H1 (cell line): ENCODE data around the gene SCN2A. TPM values are rescaled to one million over a fixed set of nuclear protein-coding genes. Genes with fewer than 3 reads are reported as not detected.

Experiments
- CTCF ChIA-PET: fragments of 300-600 bp; sonication (Branson Sonifier 250); formaldehyde crosslinking; loops from one replicate; lab custom pipeline; 2021; ENCODE audit not compliant: partially characterized antibody; lab: Charles Lee
- POLR2A ChIA-PET: fragments of 300-600 bp; sonication (Branson Sonifier 250); formaldehyde crosslinking; loops from one replicate; lab custom pipeline; 2021; ENCODE audit warnings: inconsistent platforms; ENCODE audit not compliant: partially characterized antibody; lab: Charles Lee
- DNase-seq, 2 experiments: peaks; one replicate each; pipeline versions ENCODE4 v3.0.0 to v3.0.0-alpha.2; 2010 to 2022; ENCODE audit warnings: low spot score in 2 of 2, low read depth in 1 of 2, mixed read lengths in 1 of 2
- FAIRE-seq: peaks from 2 replicates; lab custom pipeline; 2011; peaks lifted over from hg19 to GRCh38; lab: Jason Lieb, UNC
- H2AFZ ChIP-seq: 2 replicates; pipeline ENCODE4 v1.8.1; 2012; ENCODE audit warnings: low read length, inconsistent platforms
- H2AK5ac ChIP-seq: 2 replicates; pipeline ENCODE4 v1.6.1; 2013; ENCODE audit warnings: low read depth, low read length
- H2BK120ac ChIP-seq: replicated peaks from 2 replicates; pipeline ENCODE3; 2013; ENCODE audit warnings: low read depth, low read length, inconsistent platforms
- H2BK12ac ChIP-seq: 2 replicates; pipeline ENCODE4 v1.6.1; 2013; ENCODE audit warnings: low read depth, low read length
- H2BK15ac ChIP-seq: 2 replicates; pipeline ENCODE4 v1.6.1; 2013; ENCODE audit warnings: low read length
- H2BK20ac ChIP-seq: 2 replicates; pipeline ENCODE4 v1.6.1; 2013; ENCODE audit warnings: low read length
- H2BK5ac ChIP-seq: 2 replicates; pipeline ENCODE4 v1.6.1; 2013; ENCODE audit warnings: low read depth, low read length
- H3K14ac ChIP-seq: 2 replicates; pipeline ENCODE4 v1.6.1; 2013; ENCODE audit warnings: inconsistent platforms; ENCODE audit not compliant: insufficient read length
- H3K18ac ChIP-seq: 2 replicates; pipeline ENCODE4 v1.6.1; 2013; ENCODE audit warnings: low read length; ENCODE audit errors: extremely low read depth
- H3K23ac ChIP-seq: 2 replicates; pipeline ENCODE4 v1.6.1; 2013; ENCODE audit warnings: inconsistent platforms; ENCODE audit not compliant: insufficient read length
- H3K23me2 ChIP-seq: 2 replicates; pipeline ENCODE4 v1.6.1; 2013; ENCODE audit warnings: low read depth, low read length
- H3K27ac ChIP-seq: 2 replicates; pipeline ENCODE4 v1.6.1; 2011; ENCODE audit warnings: low read depth, low read length, inconsistent platforms
- H3K27me3 ChIP-seq, 4 experiments: replicated peaks in 1 of 4; 1 replicate in 1 of 4; 2 replicates in 3 of 4; pipeline versions ENCODE4 v1.6.1 to v1.8.1; 2011 to 2013; ENCODE audit warnings: low read length in 3 of 4, mild to moderate bottlenecking in 3 of 4, inconsistent platforms in 2 of 4, mixed read lengths in 2 of 4, moderate library complexity in 1 of 4; ENCODE audit not compliant: control insufficient read depth in 3 of 4, insufficient read depth in 3 of 4; ENCODE audit errors: extremely low read depth in 1 of 4
- H3K36me3 ChIP-seq, 4 experiments: 2 replicates each; pipeline versions ENCODE4 v1.6.1 to v1.8.1; 2011 to 2013; ENCODE audit warnings: mild to moderate bottlenecking in 4 of 4, low read length in 3 of 4, moderate library complexity in 2 of 4, control low read depth in 1 of 4, inconsistent platforms in 1 of 4; ENCODE audit not compliant: insufficient read depth in 4 of 4, control insufficient read depth in 2 of 4
- H3K4ac ChIP-seq: replicated peaks from 2 replicates; pipeline ENCODE3; 2013; ENCODE audit warnings: low read length, low read depth, mixed read lengths, inconsistent platforms; ENCODE audit not compliant: insufficient read length
- H3K4me1 ChIP-seq, 4 experiments: replicated peaks in 1 of 4; 1 replicate in 1 of 4; 2 replicates in 3 of 4; pipeline versions ENCODE4 v1.6.1 to v1.8.1; 2011 to 2013; ENCODE audit warnings: low read length in 3 of 4, inconsistent platforms in 2 of 4, mixed read lengths in 1 of 4; ENCODE audit not compliant: insufficient read depth in 4 of 4, control insufficient read depth in 3 of 4
- H3K4me2 ChIP-seq, 2 experiments: 2 replicates each; pipeline versions ENCODE4 v1.6.1 to v1.8.1; 2011 to 2013; ENCODE audit warnings: low read depth in 2 of 2, low read length in 2 of 2, control low read depth in 1 of 2, inconsistent platforms in 1 of 2, mild to moderate bottlenecking in 1 of 2; ENCODE audit not compliant: insufficient read depth in 1 of 2
- H3K4me3 ChIP-seq, 4 experiments: fragments of 200-600, 300-600 bp in 1 of 4; sonication (generic), shearing (Covaris generic), sonication (Bioruptor Twin) in 1 of 4; 2 replicates each; pipeline versions ENCODE4 v1.5.1 to v1.8.1; 2011 to 2016; ENCODE audit warnings: low read length in 4 of 4, low read depth in 3 of 4, control low read depth in 2 of 4, inconsistent platforms in 2 of 4, mild to moderate bottlenecking in 2 of 4, mixed read lengths in 1 of 4, moderate library complexity in 1 of 4; ENCODE audit not compliant: insufficient read depth in 2 of 4; ENCODE audit errors: extremely low read depth in 1 of 4
- H3K56ac ChIP-seq: replicated peaks from 2 replicates; pipeline ENCODE3; 2013; ENCODE audit warnings: low read depth, mild to moderate bottlenecking, mixed read lengths, low read length, inconsistent platforms; ENCODE audit not compliant: insufficient read length
- H3K79me1 ChIP-seq: 2 replicates; pipeline ENCODE4 v1.6.1; 2013; ENCODE audit warnings: low read depth, low read length, control low read depth
- H3K79me2 ChIP-seq, 2 experiments: 2 replicates each; pipeline versions ENCODE4 v1.6.1 to v1.8.1; 2012 to 2013; ENCODE audit warnings: low read length in 2 of 2, mild to moderate bottlenecking in 2 of 2, inconsistent platforms in 1 of 2; ENCODE audit not compliant: insufficient read depth in 2 of 2, control insufficient read depth in 1 of 2
- H3K9ac ChIP-seq, 4 experiments: replicated peaks in 1 of 4; 1 replicate in 1 of 4; 2 replicates in 3 of 4; pipeline versions ENCODE4 v1.6.1 to v1.8.1; 2011 to 2013; ENCODE audit warnings: low read depth in 3 of 4, low read length in 3 of 4, control low read depth in 2 of 4, mild to moderate bottlenecking in 2 of 4, moderate library complexity in 2 of 4, inconsistent platforms in 1 of 4; ENCODE audit errors: extremely low read depth in 1 of 4
- H3K9me3 ChIP-seq, 2 experiments: 2 replicates each; pipeline versions ENCODE4 v1.6.1 to v1.8.1; 2012 to 2013; ENCODE audit warnings: mild to moderate bottlenecking in 2 of 2, moderate library complexity in 2 of 2, control low read depth in 1 of 2, inconsistent platforms in 1 of 2, low read depth in 1 of 2, low read length in 1 of 2, mixed read lengths in 1 of 2; ENCODE audit not compliant: insufficient read depth in 2 of 2
- H4K20me1 ChIP-seq, 2 experiments: replicated peaks in 1 of 2; 2 replicates each; pipeline versions ENCODE3 to v1.8.1; 2011 to 2013; ENCODE audit warnings: inconsistent platforms in 2 of 2, low read length in 2 of 2, mild to moderate bottlenecking in 1 of 2; ENCODE audit not compliant: insufficient read depth in 2 of 2, control insufficient read depth in 1 of 2
- H4K5ac ChIP-seq: 2 replicates; pipeline ENCODE4 v1.6.1; 2013; ENCODE audit warnings: low read length, low read depth, mixed read lengths, inconsistent platforms; ENCODE audit not compliant: insufficient read length
- H4K8ac ChIP-seq: 2 replicates; pipeline ENCODE4 v1.8.0; 2013; ENCODE audit warnings: mild to moderate bottlenecking, moderate library complexity, low read length, inconsistent platforms; ENCODE audit not compliant: insufficient read depth; ENCODE audit errors: extremely low read depth
- H4K91ac ChIP-seq: replicated peaks from 2 replicates; pipeline ENCODE3; 2013; ENCODE audit warnings: low read length, mixed read lengths, inconsistent platforms; ENCODE audit not compliant: insufficient read length
- BACH1 ChIP-seq: IDR thresholded peaks from 2 replicates; pipeline ENCODE4 v1.6.1; 2012; ENCODE audit warnings: low read length, improper control_type of control experiment
- MAFK ChIP-seq: IDR thresholded peaks from 2 replicates; pipeline ENCODE4 v1.6.1; 2012; ENCODE audit warnings: low read depth, mild to moderate bottlenecking, improper control_type of control experiment, low read length
- RNF2 ChIP-seq: fragments of 200-900, 300-1000 bp; sonication (generic); IDR thresholded peaks from 2 replicates; pipeline ENCODE4 v1.7.1; 2016; ENCODE audit warnings: borderline replicate concordance, low read depth, mild to moderate bottlenecking, antibody characterized with exemption, low read length; ENCODE audit not compliant: poor library complexity, severe bottlenecking; ENCODE audit errors: missing control alignments
- WGBS, 2 experiments: shearing (Covaris generic) in 1 of 2; methylation state at CpG; one replicate each; pipeline versions ENCODE4 v1.1.6 to v1.1.7; 2013 to 2015; ENCODE audit warnings: low lambda C conversion rate in 2 of 2, mixed read lengths in 2 of 2, inconsistent platforms in 1 of 2, low coverage in 1 of 2, missing lambda C conversion rate in 1 of 2; ENCODE audit not compliant: insufficient replicate concordance in 2 of 2, insufficient coverage in 1 of 2, insufficient read length in 1 of 2; ENCODE audit errors: extremely low coverage in 1 of 2, missing lambda C conversion rate in 1 of 2; 5-methylcytosine and 5-hydroxymethylcytosine counted together
- polyA plus RNA-seq, 7 experiments: library from polyadenylated mRNA; depleted of rRNA in 3 of 7; stranded (reverse) in 5 of 7; unstranded in 2 of 7; fragments of >200 nt in 5 of 7; fragments of 200-250 nt in 2 of 7; gene quantifications; 1 replicate in 5 of 7; 2 replicates in 1 of 7; 4 replicates in 1 of 7; pipeline versions ENCODE4 v1.2.1 to v1.2.3, GENCODE V29; 2011 to 2013; ENCODE audit warnings: missing spikeins in 2 of 7, mixed read lengths in 2 of 7
- total RNA-seq: library from RNA; stranded (reverse); fragmentation: NEBNext Ultra II Directional; extraction: Animal tissue kit (Norgen Biotek cat#: 25700); gene quantifications from 2 replicates; pipeline ENCODE4 v1.2.1, GENCODE V29; 2021

Gene SCN2A
- total and polyA plus RNA-seq, 2 of the 8 experiments (the other 6 are each of a cell fraction or from before 2014, with no cell fraction given) = 0.18 to 1.1 TPM

- H3K56ac ChIP-seq = no peak overlapping the region
- no peaks in the 10 kb centered on the region for H4K20me1 ChIP-seq
- no peak overlapping the region for H3K23ac ChIP-seq
- no peak overlapping the region for H2AK5ac ChIP-seq
- H3K79me1 ChIP-seq = no peaks in the 10 kb centered on the region
- H4K91ac ChIP-seq = no peak overlapping the region
- H3K9ac ChIP-seq = no peak overlapping the region
- peaks cover 0 to 3% (median 0%) of the 10 kb centered on the region in 4 experiments; a peak in 1 of 7 replicates for H3K4me1 ChIP-seq
- no peaks in the 10 kb centered on the region for H3K36me3 ChIP-seq
- H2BK5ac ChIP-seq = no peak overlapping the region
- CTCF ChIA-PET = interaction anchor here (0.9 kb wide), 1 partner anchor 201 kb away, joined by 4 read pairs; no protein-coding TSS in a partner anchor
- no peak overlapping the region for H2BK15ac ChIP-seq
- H2BK120ac ChIP-seq = no peak overlapping the region
- 68% methylated on average over 2 of the region's 2 CpGs; no CpG with 5 or more reads in 1 of the 2 experiments for WGBS, 2 experiments
- H3K14ac ChIP-seq = no peak overlapping the region
- no peak overlapping the region for H3K27ac ChIP-seq
- POLR2A ChIA-PET = no interaction called here
- no peak overlapping the region for H3K4me2 ChIP-seq
- DNase-seq (no peak), FAIRE-seq (no peak)
- H2AFZ ChIP-seq = no peak overlapping the region; the same call in 1 of the 2 replicates
- no peak overlapping the region for H2BK20ac ChIP-seq
- no peak overlapping the region for H4K8ac ChIP-seq
- no peaks in the 10 kb centered on the region for H3K9me3 ChIP-seq
- no peak overlapping the region for H4K5ac ChIP-seq
- H2BK12ac ChIP-seq = no peak overlapping the region
- TF ChIP-seq BACH1 (peak; percentile 92), RNF2 (no peak), MAFK (peak; percentile 80)
- no peak overlapping the region for H3K4ac ChIP-seq
- no peaks in the 10 kb centered on the region for H3K27me3 ChIP-seq
- H3K4me3 ChIP-seq = no peak overlapping the region
- H3K79me2 ChIP-seq = no peaks in the 10 kb centered on the region
- no peak overlapping the region for H3K18ac ChIP-seq
- no peaks in the 10 kb centered on the region for H3K23me2 ChIP-seq
Measured at GRCh38 chr2:165357758-165358157, 118.5 kb downstream of the SCN2A start.
